ENCODE measurements around the gene WDR73.
A peak's percentile ranks its signal among the peaks of the same experiment; 100 is the strongest.

The WDR73 gene

GRCh38 chr15:84659904-84660781 lies 6.1 kb upstream of the WDR73 start:
- H3K27me3 ChIP-seq (ENCODE audit: insufficient read depth, poor library complexity, severe bottlenecking) = no peaks in the 10 kb centered on the region
- H3K27ac ChIP-seq (replicated peaks) = no peak overlapping the region
- no peak for DNase-seq (ENCODE audit: low read depth in 1 of 2, low spot score in 1 of 2)
- TF ChIP-seq, protein P1, sequence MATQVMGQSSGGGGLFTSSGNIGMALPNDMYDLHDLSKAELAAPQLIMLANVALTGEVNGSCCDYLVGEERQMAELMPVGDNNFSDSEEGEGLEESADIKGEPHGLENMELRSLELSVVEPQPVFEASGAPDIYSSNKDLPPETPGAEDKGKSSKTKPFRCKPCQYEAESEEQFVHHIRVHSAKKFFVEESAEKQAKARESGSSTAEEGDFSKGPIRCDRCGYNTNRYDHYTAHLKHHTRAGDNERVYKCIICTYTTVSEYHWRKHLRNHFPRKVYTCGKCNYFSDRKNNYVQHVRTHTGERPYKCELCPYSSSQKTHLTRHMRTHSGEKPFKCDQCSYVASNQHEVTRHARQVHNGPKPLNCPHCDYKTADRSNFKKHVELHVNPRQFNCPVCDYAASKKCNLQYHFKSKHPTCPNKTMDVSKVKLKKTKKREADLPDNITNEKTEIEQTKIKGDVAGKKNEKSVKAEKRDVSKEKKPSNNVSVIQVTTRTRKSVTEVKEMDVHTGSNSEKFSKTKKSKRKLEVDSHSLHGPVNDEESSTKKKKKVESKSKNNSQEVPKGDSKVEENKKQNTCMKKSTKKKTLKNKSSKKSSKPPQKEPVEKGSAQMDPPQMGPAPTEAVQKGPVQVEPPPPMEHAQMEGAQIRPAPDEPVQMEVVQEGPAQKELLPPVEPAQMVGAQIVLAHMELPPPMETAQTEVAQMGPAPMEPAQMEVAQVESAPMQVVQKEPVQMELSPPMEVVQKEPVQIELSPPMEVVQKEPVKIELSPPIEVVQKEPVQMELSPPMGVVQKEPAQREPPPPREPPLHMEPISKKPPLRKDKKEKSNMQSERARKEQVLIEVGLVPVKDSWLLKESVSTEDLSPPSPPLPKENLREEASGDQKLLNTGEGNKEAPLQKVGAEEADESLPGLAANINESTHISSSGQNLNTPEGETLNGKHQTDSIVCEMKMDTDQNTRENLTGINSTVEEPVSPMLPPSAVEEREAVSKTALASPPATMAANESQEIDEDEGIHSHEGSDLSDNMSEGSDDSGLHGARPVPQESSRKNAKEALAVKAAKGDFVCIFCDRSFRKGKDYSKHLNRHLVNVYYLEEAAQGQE (IDR thresholded peaks at IDR 0.05; ENCODE audit: insufficient replicate concordance, low read depth) = no peak
- no peak for TF ChIP-seq GABPA (IDR thresholded peaks at IDR 0.05; ENCODE audit: low read depth)
- no peak for TF ChIP-seq SPI1 (IDR thresholded peaks at IDR 0.05; ENCODE audit: borderline replicate concordance, low read depth)
- TF ChIP-seq, protein P2, sequence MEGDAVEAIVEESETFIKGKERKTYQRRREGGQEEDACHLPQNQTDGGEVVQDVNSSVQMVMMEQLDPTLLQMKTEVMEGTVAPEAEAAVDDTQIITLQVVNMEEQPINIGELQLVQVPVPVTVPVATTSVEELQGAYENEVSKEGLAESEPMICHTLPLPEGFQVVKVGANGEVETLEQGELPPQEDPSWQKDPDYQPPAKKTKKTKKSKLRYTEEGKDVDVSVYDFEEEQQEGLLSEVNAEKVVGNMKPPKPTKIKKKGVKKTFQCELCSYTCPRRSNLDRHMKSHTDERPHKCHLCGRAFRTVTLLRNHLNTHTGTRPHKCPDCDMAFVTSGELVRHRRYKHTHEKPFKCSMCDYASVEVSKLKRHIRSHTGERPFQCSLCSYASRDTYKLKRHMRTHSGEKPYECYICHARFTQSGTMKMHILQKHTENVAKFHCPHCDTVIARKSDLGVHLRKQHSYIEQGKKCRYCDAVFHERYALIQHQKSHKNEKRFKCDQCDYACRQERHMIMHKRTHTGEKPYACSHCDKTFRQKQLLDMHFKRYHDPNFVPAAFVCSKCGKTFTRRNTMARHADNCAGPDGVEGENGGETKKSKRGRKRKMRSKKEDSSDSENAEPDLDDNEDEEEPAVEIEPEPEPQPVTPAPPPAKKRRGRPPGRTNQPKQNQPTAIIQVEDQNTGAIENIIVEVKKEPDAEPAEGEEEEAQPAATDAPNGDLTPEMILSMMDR (IDR thresholded peaks at IDR 0.05; ENCODE audit: insufficient read depth, low read length) = no peak
- TF ChIP-seq POLR2AphosphoS5 (IDR thresholded peaks at IDR 0.05; ENCODE audit: low read depth) = no peak
- H3K4me3 ChIP-seq (replicated peaks; ENCODE audit: insufficient read depth, low read length) = no peak overlapping the region

- H3K27ac ChIP-seq (replicated peaks) = no peak overlapping the region
- TF ChIP-seq, protein P2 (IDR thresholded peaks at IDR 0.05; ENCODE audit: insufficient read depth, low read length) = no peak
- TF ChIP-seq GABPA (IDR thresholded peaks at IDR 0.05; ENCODE audit: low read depth) (no peak), POLR2AphosphoS5 (IDR thresholded peaks at IDR 0.05; ENCODE audit: low read depth) (no peak), SPI1 (IDR thresholded peaks at IDR 0.05; ENCODE audit: borderline replicate concordance, low read depth) (no peak)
- TF ChIP-seq, protein P1 (IDR thresholded peaks at IDR 0.05; ENCODE audit: insufficient replicate concordance, low read depth) = no peak
- no peak for DNase-seq (ENCODE audit: low read depth in 1 of 2, low spot score in 1 of 2)
Observed at GRCh38 chr15:84658788-84659411, 4.8 kb upstream of the WDR73 start.

GRCh38 chr15:84658080-84658787 lies 4.2 kb upstream of the WDR73 start, which contains the start of gene NMB:
TSS of gene NMB (minus strand) at chr15:84658199. CDS start at chr15:84658152, 47 bp downstream.
- DNase-seq (ENCODE audit: low read depth in 1 of 2, low spot score in 1 of 2) = peak; percentile 72 to 90
- H3K27ac ChIP-seq (replicated peaks) = peak within 1 kb of the TSS; percentile 68
- TF ChIP-seq, protein P2 (IDR thresholded peaks at IDR 0.05; ENCODE audit: insufficient read depth, low read length) = peak; percentile 10
- TF ChIP-seq, protein P1 (IDR thresholded peaks at IDR 0.05; ENCODE audit: insufficient replicate concordance, low read depth) = no peak
- TF ChIP-seq GABPA (IDR thresholded peaks at IDR 0.05; ENCODE audit: low read depth) = no peak
- TF ChIP-seq SPI1 (IDR thresholded peaks at IDR 0.05; ENCODE audit: borderline replicate concordance, low read depth) = no peak
- 0 out of 2 replicates have a peak, but pooled peaks have one; percentile 17 for TF ChIP-seq POLR2AphosphoS5 (IDR thresholded peaks at IDR 0.05; ENCODE audit: low read depth)

More at GRCh38 chr15:84658788-84659411, 4.8 kb upstream of the WDR73 start:
- Histone ChIP-seq H3K27me3 (ENCODE audit: insufficient read depth, poor library complexity, severe bottlenecking) (no peaks in the 10 kb centered on the region), H3K4me3 (replicated peaks; ENCODE audit: insufficient read depth, low read length) (peak overlapping the region; percentile 53)

More at GRCh38 chr15:84658080-84658787, 4.2 kb upstream of the WDR73 start, which contains the start of gene NMB:
- Histone ChIP-seq H3K4me3 (replicated peaks; ENCODE audit: insufficient read depth, low read length) (peak within 1 kb of the TSS; percentile 53), H3K27me3 (ENCODE audit: insufficient read depth, poor library complexity, severe bottlenecking) (no peaks in the 10 kb centered on the region)
